ENCODE data around the gene PRICKLE4. TPM values are rescaled to one million over a fixed set of nuclear protein-coding genes. Genes with fewer than 3 reads are reported as not detected.

PRICKLE4 gene, protein sequence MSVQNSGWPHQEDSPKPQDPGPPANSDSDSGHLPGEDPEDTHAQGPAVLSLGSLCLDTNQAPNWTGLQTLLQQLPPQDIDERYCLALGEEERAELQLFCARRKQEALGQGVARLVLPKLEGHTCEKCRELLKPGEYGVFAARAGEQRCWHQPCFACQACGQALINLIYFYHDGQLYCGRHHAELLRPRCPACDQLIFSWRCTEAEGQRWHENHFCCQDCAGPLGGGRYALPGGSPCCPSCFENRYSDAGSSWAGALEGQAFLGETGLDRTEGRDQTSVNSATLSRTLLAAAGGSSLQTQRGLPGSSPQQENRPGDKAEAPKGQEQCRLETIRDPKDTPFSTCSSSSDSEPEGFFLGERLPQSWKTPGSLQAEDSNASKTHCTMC
- total RNA-seq (2014; rRNA removed; shearing (Covaris generic)), result not detected in 2 replicates

GRCh38 chr6:41780551-41781365, at the start of gene PRICKLE4:
Gene PRICKLE4 (plus strand): TSS chr6:41780782. CDS start chr6:41783474, 2,692 bp downstream.

GRCh38 chr6:41735427-41736185, 45.0 kb upstream of the PRICKLE4 start, which contains the start of gene TFEB:
Gene TFEB (minus strand): TSS chr6:41735608. CDS start chr6:41691213, 44,395 bp downstream.

GRCh38 chr6:41747256-41748101, 33.1 kb upstream of the PRICKLE4 start, which contains the start of gene PGC:
Gene PGC (minus strand): TSS chr6:41747397. CDS start chr6:41747334, 63 bp downstream.

DNA sequence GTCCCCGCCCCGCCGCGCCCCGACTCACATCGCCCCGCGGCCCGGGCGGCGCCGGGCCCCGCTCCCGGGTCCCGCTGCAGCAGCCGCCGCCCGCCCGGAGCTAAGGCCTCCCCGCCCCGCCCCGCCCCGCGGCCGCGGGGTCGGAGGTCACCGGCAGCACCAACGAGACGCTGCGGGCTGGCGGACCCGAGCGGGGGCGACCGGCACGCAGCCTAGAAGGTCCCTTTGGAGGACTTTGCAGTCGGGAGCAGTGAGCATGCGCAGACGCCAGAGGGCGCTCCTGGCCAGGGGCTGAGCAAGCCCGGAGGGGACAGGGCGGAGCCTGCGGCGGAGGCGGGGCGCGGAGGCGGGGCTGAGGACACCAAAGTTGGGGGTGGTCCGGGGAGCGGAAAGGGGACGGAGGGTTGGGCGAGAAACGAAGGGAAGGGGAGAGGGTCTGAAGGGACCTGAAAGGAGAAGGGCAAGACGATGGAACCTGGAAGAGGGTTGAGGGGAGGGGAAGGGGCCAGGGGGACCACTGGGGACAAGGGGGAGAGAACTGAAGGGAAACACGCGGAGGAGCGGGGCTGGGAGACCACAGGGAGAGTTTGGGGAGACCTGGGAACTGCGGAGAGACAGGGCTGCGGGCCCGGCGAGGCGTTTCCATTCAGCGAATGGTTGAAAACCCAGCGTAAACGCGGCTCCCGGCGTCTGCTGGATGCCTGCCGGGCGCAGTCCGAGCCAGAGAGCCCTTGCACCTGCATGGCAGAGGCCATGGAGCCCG, 613 bp upstream of the PRICKLE4 start, which contains the start of gene FRS3:
TSS of gene FRS3 (minus strand) at position 113 of the 763 bp plus-strand sequence. CDS start 2,913 bp downstream, outside the sequence.

DNA sequence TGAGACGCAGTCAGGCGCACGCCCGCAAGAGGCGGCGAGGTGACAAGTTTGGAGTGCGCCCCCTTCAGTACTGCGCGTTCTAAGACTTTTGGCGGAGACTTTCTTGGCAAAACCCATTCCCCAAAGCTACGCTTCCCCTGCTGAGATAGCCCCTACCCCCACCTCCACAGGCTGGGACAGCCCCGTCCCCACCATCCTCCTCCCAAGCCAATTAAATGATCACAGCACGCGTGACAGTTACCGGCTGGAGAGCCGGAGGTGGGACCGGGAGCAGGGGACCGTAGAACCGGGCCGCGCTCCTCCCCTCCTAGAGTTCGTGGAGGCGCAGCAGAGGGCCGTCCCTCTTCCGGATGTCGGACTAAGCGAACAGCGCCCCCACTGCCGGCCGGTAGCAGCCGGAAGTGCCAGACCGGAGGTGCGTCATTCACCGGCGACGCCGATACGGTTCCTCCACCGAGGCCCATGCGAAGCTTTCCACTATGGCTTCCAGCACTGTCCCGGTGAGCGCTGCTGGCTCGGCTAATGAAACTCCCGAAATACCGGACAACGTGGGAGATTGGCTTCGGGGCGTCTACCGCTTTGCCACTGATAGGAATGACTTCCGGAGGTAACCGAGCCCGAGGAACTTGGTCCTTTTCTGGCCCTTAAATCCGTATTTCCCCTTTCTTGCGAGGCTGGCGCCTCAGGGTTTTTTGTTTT, 6.8 kb downstream of the PRICKLE4 start, which contains the start of gene TOMM6:
TSS of gene TOMM6 (plus strand) at position 476 of the 699 bp plus-strand sequence. CDS start at position 480, 4 bp downstream.

Small RNA genes within 50 kb of the gene (small RNA-seq; reads per million reads assigned to genes)
- gene AL365205.2 (not detected), gene AL365205.3 (not detected), gene RF00393 (not detected)

Other genes starting within 250 kb of the PRICKLE4 start
- gene FOXP4, start 234.4 kb upstream of the PRICKLE4 start, total RNA-seq (2014; rRNA removed; shearing (Covaris generic)), result 3.1 and 3.5 TPM in 2 replicates
- 1.2 and 1.8 TPM in 2 replicates for gene MDFI, start 142.3 kb upstream of the PRICKLE4 start, total RNA-seq (2014; rRNA removed; shearing (Covaris generic))
- gene TFEB, start 45.2 kb upstream of the PRICKLE4 start, total RNA-seq (2014; rRNA removed; shearing (Covaris generic)), result 3.3 TPM in 2 replicates
- gene PGC, start 33.4 kb upstream of the PRICKLE4 start, total RNA-seq (2014; rRNA removed; shearing (Covaris generic)), result not detected in 2 replicates
- 3.1 TPM in 2 replicates for gene FRS3, start 882 bp upstream of the PRICKLE4 start, total RNA-seq (2014; rRNA removed; shearing (Covaris generic))
- 94.8 and 96.0 TPM in 2 replicates for gene TOMM6, start 6.9 kb downstream of the PRICKLE4 start, total RNA-seq (2014; rRNA removed; shearing (Covaris generic))
- 1.2 and 1.8 TPM in 2 replicates for gene USP49, start 114.6 kb downstream of the PRICKLE4 start, total RNA-seq (2014; rRNA removed; shearing (Covaris generic))
- 13.8 and 16.7 TPM in 2 replicates for gene MED20, start 140.4 kb downstream of the PRICKLE4 start, total RNA-seq (2014; rRNA removed; shearing (Covaris generic))
- gene BYSL, start 140.7 kb downstream of the PRICKLE4 start, total RNA-seq (2014; rRNA removed; shearing (Covaris generic)), result 39.5 and 45.9 TPM in 2 replicates
- 21.5 and 28.5 TPM in 2 replicates for gene CCND3, start 161.0 kb downstream of the PRICKLE4 start, total RNA-seq (2014; rRNA removed; shearing (Covaris generic))

Data from A375 (cell line).